Right lobe of liver (tissue), 6 donors: ENCODE data around the gene DDRGK1. TPM values are rescaled to one million over a fixed set of nuclear protein-coding genes. Genes with fewer than 3 reads are reported as not detected.

ENCODE experiments used
- ATAC-seq, 4 donors: fragments of 200-7000 bp; cut with Tn5 transposase; one replicate each; pipeline ENCODE4 v1.9.1; 2020; ENCODE audit warnings: mild to moderate bottlenecking in 4 of 4, moderate library complexity in 4 of 4
- DNase-seq, 3 donors: peaks; one replicate each; pipeline ENCODE4 v3.0.0-alpha.2; 2020
- H3K27ac ChIP-seq, 3 donors: fragments of 200-600 bp; one replicate each; pipeline ENCODE4 v1.8.0; 2022
- H3K27me3 ChIP-seq, 2 donors: fragments of 200-600 bp; one replicate each; pipeline ENCODE4 v1.8.0; 2022
- H3K36me3 ChIP-seq, 4 donors: fragments of 200-600 bp; sonication (generic) in 1 of 4; one replicate each; pipeline versions ENCODE4 v1.5.1 to v1.8.0; 2017 to 2022; ENCODE audit warnings: control low read depth in 1 of 4
- H3K4me1 ChIP-seq, 4 donors: fragments of 200-600 bp; sonication (generic) in 1 of 4; one replicate each; pipeline versions ENCODE4 v1.5.1 to v1.8.0; 2017 to 2022; ENCODE audit warnings: control low read depth in 1 of 4
- H3K4me3 ChIP-seq, 3 donors: fragments of 200-600 bp; one replicate each; pipeline ENCODE4 v1.8.0; 2022
- H3K9me3 ChIP-seq, 4 donors: fragments of 200-600 bp; sonication (generic) in 1 of 4; one replicate each; pipeline versions ENCODE4 v1.5.1 to v1.8.0; 2017 to 2022; ENCODE audit warnings: control low read depth in 1 of 4
- CTCF ChIP-seq, 4 donors: fragments of 200-600 bp in 3 of 4; fragments of 450-650 bp in 1 of 4; IDR thresholded peaks; one replicate each; pipeline versions ENCODE4 v1.5.1 to v1.8.0; 2016 to 2022; ENCODE audit warnings: antibody characterized with exemption in 4 of 4, mild to moderate bottlenecking in 2 of 4
- POLR2A ChIP-seq: fragments of 450-650 bp; IDR thresholded peaks from one replicate; pipeline ENCODE4 v1.6.1; 2017; ENCODE audit warnings: antibody characterized with exemption, mild to moderate bottlenecking
- WGBS: methylation state at CpG from one replicate; pipeline ENCODE4 v1.1.6; 2018; ENCODE audit warnings: low coverage, low lambda C conversion rate; ENCODE audit not compliant: insufficient coverage; ENCODE audit errors: missing lambda C conversion rate; 5-methylcytosine and 5-hydroxymethylcytosine counted together
- intact Hi-C, 2 donors: fragments of 100-400 bp; cut with DNase I; formaldehyde crosslinking; loops; one replicate each; pipeline versions ENCODE4 v1.11.2 to v1.14.1; 2022
- long read RNA-seq: library from polyadenylated mRNA; unstranded; transcript quantifications from one replicate; pipeline ENCODE4 v2.0.0, GENCODE V29; 2019
- total RNA-seq, 6 experiments: library from RNA; depleted of rRNA in 2 of 6; stranded (reverse); fragments of >200 nt in 2 of 6; fragmentation: NEBNext Ultra II Directional in 3 of 6; extraction: Animal tissue kit (Norgen Biotek cat#: 25700) in 3 of 6; gene quantifications; one replicate each; pipeline versions ENCODE4 v1.1.0 to v1.2.4, GENCODE V29; 2016 to 2023
- donor health status: DM: no; HTN: yes; CAD: no.
- donor health status: DM: no; HTN: no; CAD: no.
- donor health status: DM: no; HTN: no; CAD: no.
- donor health status: DM: no; HTN: yes; CAD: no.
- donor health status: DM: no; HTN: yes; CAD: no.

DDRGK1 gene
- total RNA-seq: 10 to 100 TPM; 55.0 to 76.1 (median 60.1) TPM
- long read RNA-seq, transcript DDRGK1-201 (9 exons, 1,306 nt): major isoform, 22 of 25 reads
- long read RNA-seq, partial matches to known transcripts: 1 of 25 reads
- long read RNA-seq, other reads (novel, unspliced or antisense): 1 of 25 reads

- DNase-seq: peak; percentile 84 to 91 (median 88)
- no peaks in the 10 kb centered on the region for H3K27me3 ChIP-seq
- peak; percentile 91 to 95 (median 93) for ATAC-seq
- H3K9me3 ChIP-seq: no peaks in the 10 kb centered on the region
- WGBS: 1% methylated on average over 19 of the region's 48 CpGs
- H3K36me3 ChIP-seq: peaks cover 0 to 10% (median 8%) of the 10 kb centered on the region in 4 donors
- intact Hi-C loops: no loop called here
- H3K27ac ChIP-seq: peak within 1 kb of the TSS; percentile 74 to 80 (median 78)
- peaks cover 0 to 5% (median 0%) of the 10 kb centered on the region in 4 donors for H3K4me1 ChIP-seq
- peak within 1 kb of the TSS; percentile 87 to 98 (median 97) for H3K4me3 ChIP-seq
- TF ChIP-seq POLR2A (peak; percentile 70), CTCF (IDR thresholded peaks at IDR 0.05) (no peak)
Measured at GRCh38 chr20:3204124-3204794, at the start of gene DDRGK1. DDRGK1 (minus strand) TSS chr20:3204682; CDS start chr20:3204627, 55 bp downstream.

- H3K9me3 ChIP-seq: no peaks in the 10 kb centered on the region
- intact Hi-C loops: no loop called here
- 60% methylated on average over 1 of the region's 8 CpGs for WGBS
- H3K4me3 ChIP-seq: no peak overlapping the region
- H3K36me3 ChIP-seq: peaks cover 0 to 16% (median 0%) of the 10 kb centered on the region in 4 donors
- no peak for DNase-seq
- H3K27me3 ChIP-seq: no peaks in the 10 kb centered on the region
- peak in 1 of 4 donors; percentile 15 for ATAC-seq
- no peak overlapping the region for H3K27ac ChIP-seq
- TF ChIP-seq CTCF (IDR thresholded peaks at IDR 0.05): no peak
- TF ChIP-seq POLR2A: no peak
- H3K4me1 ChIP-seq: peaks cover 0 to 8% (median 0%) of the 10 kb centered on the region in 4 donors
Measured at GRCh38 chr20:3251806-3252205, 47.3 kb upstream of the DDRGK1 start.

- peaks cover 0 to 8% (median 0%) of the 10 kb centered on the region in 4 donors for H3K4me1 ChIP-seq
- no peaks in the 10 kb centered on the region for H3K27me3 ChIP-seq
- intact Hi-C loops: no loop called here
- DNase-seq (no peak), ATAC-seq (no peak)
- TF ChIP-seq POLR2A: no peak
- no peak for TF ChIP-seq CTCF (IDR thresholded peaks at IDR 0.05)
- no peak overlapping the region for H3K27ac ChIP-seq
- no peaks in the 10 kb centered on the region for H3K9me3 ChIP-seq
- peaks cover 0 to 7% (median 0%) of the 10 kb centered on the region in 4 donors for H3K36me3 ChIP-seq
- no peak overlapping the region for H3K4me3 ChIP-seq
- WGBS: 71% methylated on average over 6 of the region's 10 CpGs
Measured at GRCh38 chr20:3250091-3250504, 45.6 kb upstream of the DDRGK1 start.

GRCh38 chr20:3248993-3249347 lies 44.5 kb upstream of the DDRGK1 start:
- Histone ChIP-seq H3K4me1 (peaks cover 0 to 8% (median 0%) of the 10 kb centered on the region in 4 donors), H3K4me3 (no peak overlapping the region), H3K27ac (no peak overlapping the region), H3K36me3 (peaks cover 0 to 5% (median 0%) of the 10 kb centered on the region in 4 donors), H3K27me3 (no peaks in the 10 kb centered on the region), H3K9me3 (no peaks in the 10 kb centered on the region)
- WGBS: 24% methylated on average over 11 of the region's 18 CpGs
- peak in 1 of 4 donors; percentile 14 for ATAC-seq
- intact Hi-C loops: no loop called here
- TF ChIP-seq POLR2A (no peak), CTCF (IDR thresholded peaks at IDR 0.05) (no peak)
- no peak for DNase-seq
